Occipital lobe (tissue), 2 donors: ENCODE data around the gene OGA. TPM values are rescaled to one million over a fixed set of nuclear protein-coding genes. Genes with fewer than 3 reads are reported as not detected.

Source experiments
- DNase-seq: peaks from one replicate; lab custom pipeline; 2025; lab: John Stamatoyannopoulos, UW
- total RNA-seq: library from RNA; depleted of rRNA; stranded (reverse); fragments of >200 nt; gene quantifications from one replicate; pipeline ENCODE4 v1.2.3, GENCODE V29; 2014

OGA gene
- total RNA-seq, 1 donor from 2014 or later, result 349 TPM

- DNase-seq, result no peak
These were observed 42.0 kb downstream of the OGA start for GRCh38 chr10:101776161-101776817.

DNA sequence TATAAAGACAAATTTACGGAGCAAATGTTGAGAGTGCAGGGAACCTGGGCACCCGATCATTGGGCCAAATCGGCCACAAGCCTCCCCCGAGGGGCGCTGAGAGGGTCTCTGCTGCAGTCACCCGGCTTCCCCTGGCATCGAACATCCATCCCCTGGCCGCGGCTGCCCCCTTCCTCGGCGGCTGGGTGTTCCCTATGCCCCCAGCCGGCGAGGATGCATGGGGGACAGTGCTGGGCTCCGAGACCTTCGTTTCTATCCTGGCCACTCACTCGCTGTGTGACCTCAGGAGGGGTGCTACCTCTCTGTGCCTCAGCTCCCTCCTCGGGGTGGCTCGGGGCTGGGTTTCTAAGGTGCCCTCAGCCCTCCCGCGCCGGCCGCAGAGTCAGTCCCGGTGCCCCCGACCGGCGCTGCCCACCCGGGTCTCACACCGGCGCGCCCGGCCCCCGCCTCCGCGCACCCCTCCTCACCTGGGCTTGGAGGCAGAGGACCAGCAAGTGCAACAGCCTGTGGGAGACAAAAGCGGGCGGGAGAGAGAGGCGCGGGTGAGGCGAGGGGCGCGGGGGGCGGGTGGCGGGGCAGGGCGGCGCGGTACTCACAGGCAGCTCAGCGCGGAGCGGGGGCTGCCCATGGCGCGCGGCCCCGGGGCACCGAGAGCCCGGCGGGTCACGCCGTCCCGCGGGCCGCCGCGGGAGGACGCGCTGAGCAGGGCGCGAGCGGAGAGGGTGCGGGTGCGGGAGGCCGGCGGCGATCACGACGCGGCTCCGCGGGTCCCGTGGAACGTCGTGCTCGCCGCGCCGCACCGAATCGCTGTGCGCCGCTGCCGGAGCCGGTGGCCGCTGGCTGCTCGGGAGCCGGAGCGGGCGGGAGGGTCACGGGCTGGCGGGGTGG lies 42.7 kb downstream of the OGA start, which contains the start of gene FGF8:
Gene FGF8, minus strand, starts transcription at position 842 of the 888 bp plus-strand sequence. Its CDS starts 214 bp downstream, at position 628.
- no peak for DNase-seq

DNA sequence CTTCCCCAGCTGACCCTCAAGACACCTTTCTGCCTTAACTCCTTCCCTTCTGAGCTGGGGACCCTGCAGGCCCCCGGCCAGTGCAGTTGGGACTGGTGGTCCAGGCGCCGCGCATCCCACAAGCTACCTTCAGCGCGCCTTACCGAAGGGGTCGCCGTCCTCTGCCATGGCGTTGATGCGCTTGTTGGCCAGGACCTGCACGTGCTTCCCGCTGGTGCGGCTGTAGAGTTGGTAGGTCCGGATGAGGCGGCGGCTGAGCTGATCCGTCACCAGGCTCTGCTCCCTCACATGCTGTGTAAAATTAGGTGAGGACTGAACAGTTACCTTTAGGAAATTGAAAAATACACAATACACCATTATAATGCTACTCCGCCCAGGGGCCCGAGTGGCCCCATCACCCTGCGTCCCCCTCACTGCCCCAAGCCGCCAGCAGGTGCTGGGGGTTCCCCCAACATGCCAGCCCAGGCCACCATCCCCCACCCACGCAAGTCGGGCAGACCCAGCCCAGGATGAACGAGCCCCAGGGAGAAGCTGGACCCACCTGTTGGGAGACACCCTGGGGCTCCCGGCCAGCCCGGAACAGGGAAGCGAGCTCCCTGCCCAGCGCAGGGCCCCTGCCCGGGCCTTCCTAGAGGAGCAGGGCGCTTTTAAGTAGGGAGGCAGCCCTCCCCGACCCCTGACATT lies 43.5 kb downstream of the OGA start:
- no peak for DNase-seq

- no peak for DNase-seq
These were observed 44.2 kb downstream of the OGA start for GRCh38 chr10:101773923-101774588.

DNA sequence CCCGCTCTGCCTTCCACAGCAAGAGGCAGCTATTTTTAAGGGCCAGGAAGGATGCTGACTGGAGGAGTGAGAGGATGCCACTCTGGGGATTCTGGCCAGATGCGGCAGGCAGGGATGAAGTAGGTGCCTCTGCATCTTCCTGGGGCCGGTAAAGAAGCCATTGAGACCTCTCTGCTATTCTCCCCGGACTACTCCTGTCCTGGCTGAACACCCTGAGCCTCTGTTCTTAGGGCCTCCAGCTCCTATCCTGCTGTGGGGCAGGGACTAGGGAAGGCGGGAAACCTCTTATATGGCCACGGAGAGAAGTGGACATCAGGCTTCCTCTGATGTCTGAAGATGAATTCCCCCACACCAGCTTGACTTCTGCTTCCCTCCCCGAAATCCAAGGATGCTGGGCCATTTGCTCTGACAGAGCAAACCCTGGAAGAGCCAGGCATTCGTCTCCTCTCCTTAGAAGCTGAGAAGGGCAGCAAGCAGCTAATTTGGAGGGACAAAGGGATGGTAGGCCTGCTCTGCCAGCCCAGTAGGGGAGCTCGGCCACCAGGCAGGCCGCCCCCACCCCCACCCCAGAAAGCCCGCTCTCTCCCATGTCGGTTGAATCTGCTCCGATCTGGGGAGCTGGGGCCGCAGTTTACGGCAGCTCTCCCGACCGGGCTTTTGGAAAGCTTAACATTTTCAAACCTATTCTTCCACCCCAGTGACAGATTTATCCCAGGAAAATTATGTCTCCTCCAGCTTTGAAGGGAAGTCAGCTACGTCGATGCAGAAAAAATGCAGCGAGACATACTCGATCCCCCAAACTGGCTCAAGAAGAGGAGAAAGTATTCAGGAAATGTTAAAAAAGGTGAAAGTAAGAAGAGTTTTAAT lies 45.1 kb downstream of the OGA start:
- DNase-seq, result no peak

DNA sequence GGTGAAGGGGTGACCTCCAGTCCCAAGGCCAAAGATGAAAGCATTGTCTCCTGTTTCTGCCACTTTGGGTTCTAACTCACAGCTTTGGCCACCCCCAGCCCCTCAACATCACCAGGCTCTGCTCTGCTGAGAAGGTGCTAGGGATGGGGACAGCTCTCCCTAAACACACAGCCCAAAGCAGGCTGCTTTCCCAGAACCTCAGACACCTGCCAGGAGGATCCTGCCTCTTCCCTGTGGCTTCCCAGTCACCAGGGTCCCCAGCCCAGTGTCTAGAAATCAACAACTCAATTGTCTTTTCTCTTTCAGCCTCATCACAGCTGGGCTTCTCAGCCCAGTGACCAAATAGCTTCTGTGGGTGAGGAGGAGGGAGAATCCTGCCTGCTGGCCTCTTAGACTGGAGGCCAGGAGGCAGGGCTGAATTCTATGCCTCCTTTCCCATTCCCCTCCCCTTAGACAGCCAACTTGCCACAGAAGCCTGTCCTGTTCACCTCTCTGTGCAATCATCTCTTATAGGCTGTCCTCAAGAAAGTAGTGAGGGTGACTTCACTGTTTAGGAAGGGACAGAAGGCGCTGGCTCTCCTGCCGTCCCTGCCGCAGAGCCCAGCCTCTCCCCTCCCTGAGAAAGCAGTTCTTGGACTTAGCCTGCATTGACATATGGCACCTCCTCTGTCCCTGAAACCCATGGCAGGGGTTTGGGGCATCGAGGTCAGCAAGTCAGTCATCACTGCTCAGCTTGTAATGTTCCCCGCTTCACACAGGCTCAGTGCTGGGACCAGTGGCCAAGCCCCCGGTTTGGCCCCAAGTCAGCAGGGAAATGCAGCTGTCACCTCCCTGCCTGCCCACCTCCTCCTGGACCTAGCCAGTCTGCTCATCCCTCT lies 46.0 kb downstream of the OGA start:
- no peak for DNase-seq

DNA sequence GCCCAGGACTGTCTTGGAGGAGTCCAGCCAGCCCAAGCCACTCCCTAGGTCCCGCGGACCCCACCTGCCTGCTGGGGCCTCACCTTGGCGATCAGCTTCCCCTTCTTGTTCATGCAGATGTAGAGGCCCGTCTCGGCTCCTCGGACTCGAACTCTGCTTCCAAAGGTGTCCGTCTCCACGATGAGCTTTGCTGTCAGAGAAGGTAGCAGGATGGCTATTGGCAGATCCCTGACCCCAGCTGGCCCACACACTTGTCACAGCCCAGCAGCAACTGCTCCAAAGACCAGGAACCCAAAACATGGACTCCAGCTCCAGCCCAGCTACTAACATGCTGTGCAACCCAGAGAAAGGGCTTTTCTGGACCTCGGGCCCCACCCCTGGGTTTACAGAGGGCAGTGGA lies 46.9 kb downstream of the OGA start:
- no peak for DNase-seq

DNA sequence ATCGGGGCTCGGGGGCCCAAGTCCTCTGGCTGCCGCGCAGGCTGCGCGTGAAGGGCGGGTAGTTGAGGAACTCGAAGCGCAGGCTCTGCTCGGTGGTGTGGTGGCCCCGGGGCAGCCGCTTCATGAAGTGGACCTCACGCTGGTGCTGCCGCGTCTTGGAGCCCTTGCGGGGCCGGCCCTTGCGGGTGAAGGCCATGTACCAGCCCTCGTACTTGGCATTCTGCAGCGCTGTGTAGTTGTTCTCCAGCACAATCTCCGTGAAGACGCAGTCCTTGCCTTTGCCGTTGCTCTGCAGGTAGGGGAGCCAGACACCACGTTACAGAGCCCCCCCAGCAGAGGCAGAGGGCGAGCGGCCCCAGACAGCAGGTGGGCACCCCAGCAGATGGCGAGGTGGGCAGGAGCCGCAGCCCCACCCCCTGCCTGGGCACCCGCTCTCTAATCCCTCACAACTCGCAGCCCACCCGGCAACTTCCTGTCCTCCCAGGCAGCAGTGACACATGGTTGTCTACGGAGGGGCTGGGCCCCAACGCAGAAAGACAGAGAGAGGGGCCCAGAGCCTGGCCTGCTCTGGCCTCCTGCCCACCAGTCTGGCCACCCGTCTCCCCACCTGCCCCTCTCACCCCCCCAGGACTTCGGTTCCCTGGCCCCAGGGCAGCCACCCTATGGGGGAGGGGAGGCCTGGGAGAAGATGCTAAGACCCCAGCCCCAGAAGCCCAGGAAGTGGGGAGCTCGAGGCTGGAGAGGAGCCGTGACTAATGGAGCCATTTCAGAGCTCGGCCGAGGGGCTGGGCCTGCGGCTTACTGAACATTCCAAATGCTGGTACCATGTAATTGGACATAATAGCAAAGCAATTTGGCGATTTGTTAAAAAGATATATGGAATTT lies 47.7 kb downstream of the OGA start:
- DNase-seq, result no peak

DNA sequence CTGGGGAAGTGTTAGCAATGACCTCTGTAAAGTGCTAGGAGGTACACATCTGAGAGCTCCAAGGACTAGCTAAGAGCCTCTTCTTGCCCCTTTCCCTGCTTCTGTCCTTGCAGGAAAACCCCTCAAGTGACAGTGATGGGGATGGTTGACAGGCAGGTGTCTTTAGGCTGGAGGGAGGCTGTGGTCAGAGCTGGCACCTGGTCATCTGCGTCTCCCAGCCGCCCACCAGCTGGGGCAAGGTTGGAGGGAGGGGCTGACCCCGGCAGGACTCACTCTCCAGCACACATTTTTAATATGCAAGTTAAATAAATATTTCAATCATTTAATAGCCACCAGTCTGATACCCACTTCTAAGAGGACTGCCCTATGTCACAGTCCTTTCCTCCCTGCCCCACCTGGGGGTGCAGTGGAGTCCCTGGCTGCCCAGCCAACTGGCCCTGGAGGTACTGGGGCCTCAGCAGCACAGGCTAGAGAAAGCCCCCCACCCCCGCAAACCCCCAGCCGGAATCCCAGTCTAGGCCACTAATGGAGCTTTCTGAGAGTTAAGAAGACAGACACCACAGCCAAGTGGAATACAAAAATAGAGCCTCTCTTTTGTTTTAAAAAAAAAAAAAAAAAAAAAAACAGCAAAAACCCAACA lies 48.6 kb downstream of the OGA start:
- DNase-seq, result no peak

DNA sequence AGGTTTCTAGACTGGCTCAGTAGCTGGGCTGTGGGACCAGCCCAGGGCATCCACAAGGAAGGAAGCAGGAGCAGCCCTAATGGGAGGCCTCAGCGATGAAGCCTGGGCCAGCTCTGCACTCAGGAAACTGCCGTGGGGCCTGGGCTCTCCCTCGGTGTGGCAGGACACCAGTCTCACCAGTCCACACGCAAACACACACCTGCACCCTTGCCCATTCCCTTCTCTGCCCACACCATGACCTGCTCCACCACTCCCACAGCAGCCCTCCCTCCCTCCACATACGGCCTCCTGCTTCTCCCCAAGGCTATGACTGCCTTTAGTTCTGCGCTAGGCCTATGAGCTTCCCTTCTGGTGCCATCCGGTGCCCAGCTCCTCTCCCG lies 49.5 kb downstream of the OGA start:
- DNase-seq, result no peak

DNA sequence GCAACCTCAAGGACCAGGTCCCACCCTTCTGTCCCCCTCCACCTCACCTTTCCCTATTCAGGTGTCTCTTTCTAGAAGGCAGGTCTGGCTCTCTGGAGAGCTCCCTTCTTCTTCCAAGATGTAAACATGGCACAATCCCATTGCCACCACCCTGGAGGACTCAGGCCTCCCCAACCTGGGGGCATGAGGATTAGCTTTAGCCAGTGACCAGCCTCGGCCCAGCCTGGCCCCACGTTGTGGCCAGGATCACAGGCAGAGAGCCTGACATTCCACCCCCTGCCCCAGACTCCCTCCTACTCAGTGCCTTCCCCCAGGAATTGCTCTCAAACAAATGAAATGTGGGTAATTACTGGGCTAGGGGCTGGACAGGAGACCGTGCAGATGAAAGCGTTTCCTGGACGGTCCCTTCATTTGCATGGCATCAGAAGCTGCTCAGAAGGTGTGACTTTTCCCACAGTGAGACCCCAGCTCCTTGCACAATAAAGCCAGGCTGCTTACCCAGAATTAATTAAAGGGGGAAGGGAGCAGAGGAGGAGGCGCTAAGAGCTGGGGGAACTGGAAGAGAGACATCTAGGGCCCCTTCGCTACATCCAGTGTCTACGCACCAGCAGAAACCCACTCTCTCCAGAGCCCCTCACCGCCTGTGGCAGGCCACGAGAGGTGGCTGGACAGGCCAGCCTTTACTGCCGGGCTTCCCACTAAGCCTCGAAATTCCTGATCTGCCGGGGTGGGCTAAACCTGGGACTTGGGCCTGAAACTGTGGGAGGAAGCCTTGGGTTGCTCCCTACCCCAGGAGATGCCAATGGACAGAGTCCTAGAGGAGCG lies 50.1 kb downstream of the OGA start:
- no peak for DNase-seq

DNA sequence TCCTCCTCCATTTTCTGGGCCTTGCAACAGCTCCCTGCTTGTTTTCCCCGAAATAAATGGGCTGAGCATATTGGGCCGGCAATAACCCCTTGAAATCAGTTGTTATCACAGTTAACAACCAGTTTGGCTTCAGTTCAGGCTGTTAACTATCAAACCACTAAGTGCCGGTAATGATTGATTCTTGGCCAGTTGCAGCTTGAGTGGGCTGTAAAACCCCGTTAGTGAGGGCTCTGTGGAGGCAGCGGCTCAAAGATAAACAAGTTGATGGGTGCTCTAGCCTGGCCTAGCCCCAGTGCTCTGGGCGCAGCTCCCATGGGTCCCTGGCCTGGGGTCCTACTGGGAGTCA lies 50.7 kb downstream of the OGA start:
- no peak for DNase-seq

DNA sequence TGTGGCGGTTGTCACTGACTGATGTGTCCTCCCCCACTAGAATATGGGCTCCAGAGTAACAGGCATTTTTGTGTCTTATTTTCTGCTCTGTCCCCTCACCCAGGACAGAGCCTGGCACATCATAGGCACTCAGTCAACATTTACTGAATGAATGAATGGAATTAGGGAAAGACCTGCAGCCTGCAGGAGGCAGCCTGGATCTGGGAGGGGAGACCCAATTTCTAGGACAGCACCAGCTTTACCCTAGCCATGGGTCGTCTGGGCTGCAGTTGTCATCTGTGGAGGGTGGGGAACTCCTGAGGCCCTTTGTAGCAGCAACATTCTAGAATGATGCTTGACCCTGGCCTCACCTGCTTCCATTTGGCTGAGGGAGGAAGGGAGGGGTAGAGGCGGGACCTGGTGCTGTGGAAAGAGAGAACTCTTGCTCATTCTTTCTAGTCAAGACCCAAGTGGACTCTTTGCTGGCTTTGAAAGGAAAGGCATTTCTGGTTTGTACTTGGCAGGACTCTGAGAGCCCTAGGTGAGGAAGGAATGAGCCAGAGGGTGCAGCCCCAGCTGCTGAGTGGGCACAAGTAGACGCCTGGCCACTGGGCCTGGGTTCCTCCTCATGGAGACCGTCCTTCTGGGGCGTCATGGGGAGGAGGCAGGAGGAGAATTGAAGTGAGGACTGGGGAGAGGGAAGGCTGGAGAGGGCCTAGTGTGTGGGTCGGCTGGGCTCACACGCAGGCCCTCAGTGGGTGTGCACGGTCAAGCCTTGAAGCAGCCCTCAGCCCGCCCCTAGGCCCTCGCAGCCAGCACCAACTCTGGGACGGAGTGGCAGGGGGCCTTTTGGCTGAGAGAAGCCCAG lies 51.3 kb downstream of the OGA start:
- no peak for DNase-seq

DNA sequence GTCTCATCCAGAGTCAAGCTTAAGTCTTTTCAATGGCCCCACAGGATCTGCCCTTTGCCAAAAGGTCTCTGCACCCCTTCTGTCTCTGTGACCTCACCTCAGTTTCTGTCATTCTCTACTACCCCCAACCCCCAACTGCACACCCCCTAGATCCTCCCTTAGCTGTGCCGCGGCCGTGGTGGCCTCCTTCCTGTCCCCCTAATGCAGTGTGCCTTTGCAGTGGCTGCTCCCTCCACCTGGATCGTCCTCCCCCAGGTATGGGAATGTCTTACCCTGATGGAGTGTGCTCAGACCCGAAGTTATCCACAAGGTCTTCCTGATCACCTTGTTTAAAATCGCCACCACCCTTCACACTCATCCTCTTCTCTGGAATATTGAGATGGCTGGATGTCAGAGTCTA lies 51.9 kb downstream of the OGA start:
- DNase-seq, result no peak

- DNase-seq, result no peak
These were observed 55.0 kb downstream of the OGA start for GRCh38 chr10:101763141-101763846.

- no peak for DNase-seq
These were observed 55.5 kb downstream of the OGA start for GRCh38 chr10:101762736-101763135.
